Natural killer cell (primary cell): ENCODE results near the gene VEGFA. TPM values are rescaled to one million over a fixed set of nuclear protein-coding genes. Genes with fewer than 3 reads are reported as not detected.

Source experiments
- ATAC-seq, 3 donors: fragments of 150-1000 bp in 2 of 3; fragments of 200-7000 bp in 1 of 3; cut with Tn5 transposase; 1 replicate in 1 of 3; 2 replicates in 2 of 3; pipeline ENCODE4 v1.10.0; 2021; ENCODE audit warnings: mild to moderate bottlenecking in 2 of 3, moderate library complexity in 2 of 3
- DNase-seq, 2 donors: peaks; one replicate each; pipeline versions ENCODE4 v3.0.0 to v3.0.0-alpha.2; 2013 to 2021; ENCODE audit warnings: mixed read lengths in 1 of 2
- H3K27ac ChIP-seq: one replicate; pipeline ENCODE4 v1.5.1; 2013; ENCODE audit warnings: mild to moderate bottlenecking, low read length
- H3K27me3 ChIP-seq: one replicate; pipeline ENCODE4 v1.6.1; 2013; ENCODE audit warnings: low read length; ENCODE audit not compliant: control insufficient read depth, insufficient read depth
- H3K36me3 ChIP-seq: one replicate; pipeline ENCODE4 v1.6.1; 2013; ENCODE audit warnings: low read length; ENCODE audit not compliant: control insufficient read depth, insufficient read depth
- H3K4me1 ChIP-seq: one replicate; pipeline ENCODE4 v1.6.1; 2013; ENCODE audit warnings: low read length; ENCODE audit not compliant: control insufficient read depth, insufficient read depth
- H3K4me3 ChIP-seq: one replicate; pipeline ENCODE4 v1.5.1; 2013; ENCODE audit warnings: low read length
- H3K9me3 ChIP-seq: one replicate; pipeline ENCODE4 v1.6.1; 2013; ENCODE audit warnings: low read length; ENCODE audit not compliant: control insufficient read depth, insufficient read depth
- H3K27ac Mint-ChIP-seq, 2 donors: one replicate each; pipeline ENCODE4 v1.8.0; 2022; ENCODE audit warnings: mild to moderate bottlenecking in 2 of 2, mixed read lengths in 2 of 2, moderate library complexity in 1 of 2
- H3K27me3 Mint-ChIP-seq, 2 donors: one replicate each; pipeline ENCODE4 v1.8.0; 2022; ENCODE audit warnings: low read depth in 2 of 2, mixed read lengths in 2 of 2
- H3K36me3 Mint-ChIP-seq: one replicate; pipeline ENCODE4 v1.8.0; 2022; ENCODE audit warnings: mixed read lengths
- H3K4me1 Mint-ChIP-seq, 2 donors: one replicate each; pipeline ENCODE4 v1.8.0; 2022; ENCODE audit warnings: mixed read lengths in 2 of 2
- H3K4me3 Mint-ChIP-seq: one replicate; pipeline ENCODE4 v1.8.0; 2022; ENCODE audit warnings: mild to moderate bottlenecking, moderate library complexity, mixed read lengths
- H3K9me3 Mint-ChIP-seq, 2 donors: one replicate each; pipeline ENCODE4 v1.8.0; 2022; ENCODE audit warnings: mixed read lengths in 2 of 2
- CTCF ChIP-seq: fragments of 200-600 bp; IDR thresholded peaks from one replicate; pipeline ENCODE4 v1.8.0; 2022; ENCODE audit warnings: antibody characterized with exemption
- WGBS: methylation state at CpG from one replicate; pipeline ENCODE4 v1.1.7; 2013; ENCODE audit warnings: missing lambda C conversion rate; ENCODE audit not compliant: insufficient coverage; 5-methylcytosine and 5-hydroxymethylcytosine counted together
- intact Hi-C: fragments of 100-400 bp; cut with micrococcal nuclease; formaldehyde crosslinking; loops from one replicate; pipeline ENCODE4 v1.14.2; 2022
- total RNA-seq, 4 donors: library from RNA; stranded (reverse); fragments of 120-200 nt in 1 of 4; gene quantifications; one replicate each; pipeline versions ENCODE4 v1.2.3 to v1.2.4, GENCODE V29; 2013 to 2022

VEGFA gene
- total RNA-seq, 3 donors from 2014 or later (not counting 1 experiment from before 2014, with no cell fraction given) = 3.6 to 27.5 (median 3.7) TPM

DNA sequence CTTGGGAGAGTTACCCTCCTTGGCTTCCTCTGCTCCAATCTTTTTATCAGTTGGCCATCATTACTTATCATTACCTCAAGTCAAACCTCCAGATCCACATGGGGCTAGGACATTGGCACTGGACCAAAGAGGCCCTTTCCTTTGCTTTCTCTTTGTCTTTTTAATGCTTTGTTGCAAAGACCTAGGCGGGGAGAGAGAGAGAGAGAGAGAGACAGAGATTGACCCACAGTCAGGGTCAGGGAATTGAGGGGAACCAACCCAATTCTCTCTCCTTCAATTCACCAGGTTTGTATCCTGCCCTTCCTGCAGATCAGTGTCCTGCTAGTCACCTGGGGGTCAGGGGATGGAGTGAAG lies 3.5 kb upstream of the VEGFA start:
- intact Hi-C loops = no loop called here
- no peaks in the 10 kb centered on the region for H3K36me3 Mint-ChIP-seq
- Histone ChIP-seq H3K4me3 (no peak overlapping the region), H3K36me3 (no peaks in the 10 kb centered on the region), H3K27ac (no peak overlapping the region), H3K27me3 (no peaks in the 10 kb centered on the region), H3K9me3 (no peaks in the 10 kb centered on the region), H3K4me1 (peaks cover 16% of the 10 kb centered on the region)
- WGBS = no CpG with 5 or more reads among the region's 1 CpG
- no peak overlapping the region for H3K4me3 Mint-ChIP-seq
- DNase-seq (no peak), ATAC-seq (no peak)
- no peak overlapping the region for H3K27ac Mint-ChIP-seq
- no peak for TF ChIP-seq CTCF
- peaks cover 6 to 13% of the 10 kb centered on the region in 2 donors for H3K4me1 Mint-ChIP-seq
- H3K9me3 Mint-ChIP-seq = no peaks in the 10 kb centered on the region
- peaks cover 0 to 19% of the 10 kb centered on the region in 2 donors for H3K27me3 Mint-ChIP-seq

DNA sequence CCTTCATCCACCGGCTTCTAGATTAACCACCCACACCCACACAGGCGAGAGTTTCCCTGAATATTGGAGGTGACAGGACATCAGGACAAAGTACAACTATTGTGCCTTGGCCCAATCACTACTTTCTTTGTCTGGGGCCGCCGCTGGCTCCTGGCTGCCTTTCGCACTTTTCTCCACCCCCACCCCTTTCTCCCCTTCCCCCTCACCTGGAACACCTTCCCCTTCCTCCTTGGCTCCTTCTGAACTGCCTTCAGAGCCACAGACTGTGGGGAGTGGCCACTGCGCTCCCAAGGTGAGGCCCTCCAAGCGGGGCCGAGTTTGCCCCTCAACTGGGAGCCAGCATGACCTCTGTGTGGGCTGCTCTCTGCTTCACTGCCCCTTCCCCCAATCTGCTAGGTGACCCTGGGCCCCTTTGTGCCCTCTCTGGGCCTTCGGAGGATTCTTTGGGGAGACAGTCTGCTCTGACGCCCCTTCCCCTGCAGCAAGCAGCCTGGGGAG lies 3.0 kb upstream of the VEGFA start:
- no peak for ATAC-seq
- H3K27ac Mint-ChIP-seq = no peak overlapping the region
- intact Hi-C loops = no loop called here
- no peaks in the 10 kb centered on the region for H3K36me3 ChIP-seq
- 95% methylated on average over 10 of the region's 10 CpGs for WGBS
- TF ChIP-seq CTCF = no peak
- H3K9me3 Mint-ChIP-seq = no peaks in the 10 kb centered on the region
- H3K4me3 ChIP-seq = no peak overlapping the region
- H3K27me3 Mint-ChIP-seq = peaks cover 0 to 20% of the 10 kb centered on the region in 2 donors
- peaks cover 4% of the 10 kb centered on the region for H3K27me3 ChIP-seq
- no peaks in the 10 kb centered on the region for H3K36me3 Mint-ChIP-seq
- no peak overlapping the region for H3K4me3 Mint-ChIP-seq
- H3K27ac ChIP-seq = no peak overlapping the region
- no peak for DNase-seq
- H3K9me3 ChIP-seq = no peaks in the 10 kb centered on the region
- H3K4me1 Mint-ChIP-seq = peaks cover 6 to 14% of the 10 kb centered on the region in 2 donors
- H3K4me1 ChIP-seq = peaks cover 20% of the 10 kb centered on the region

DNA sequence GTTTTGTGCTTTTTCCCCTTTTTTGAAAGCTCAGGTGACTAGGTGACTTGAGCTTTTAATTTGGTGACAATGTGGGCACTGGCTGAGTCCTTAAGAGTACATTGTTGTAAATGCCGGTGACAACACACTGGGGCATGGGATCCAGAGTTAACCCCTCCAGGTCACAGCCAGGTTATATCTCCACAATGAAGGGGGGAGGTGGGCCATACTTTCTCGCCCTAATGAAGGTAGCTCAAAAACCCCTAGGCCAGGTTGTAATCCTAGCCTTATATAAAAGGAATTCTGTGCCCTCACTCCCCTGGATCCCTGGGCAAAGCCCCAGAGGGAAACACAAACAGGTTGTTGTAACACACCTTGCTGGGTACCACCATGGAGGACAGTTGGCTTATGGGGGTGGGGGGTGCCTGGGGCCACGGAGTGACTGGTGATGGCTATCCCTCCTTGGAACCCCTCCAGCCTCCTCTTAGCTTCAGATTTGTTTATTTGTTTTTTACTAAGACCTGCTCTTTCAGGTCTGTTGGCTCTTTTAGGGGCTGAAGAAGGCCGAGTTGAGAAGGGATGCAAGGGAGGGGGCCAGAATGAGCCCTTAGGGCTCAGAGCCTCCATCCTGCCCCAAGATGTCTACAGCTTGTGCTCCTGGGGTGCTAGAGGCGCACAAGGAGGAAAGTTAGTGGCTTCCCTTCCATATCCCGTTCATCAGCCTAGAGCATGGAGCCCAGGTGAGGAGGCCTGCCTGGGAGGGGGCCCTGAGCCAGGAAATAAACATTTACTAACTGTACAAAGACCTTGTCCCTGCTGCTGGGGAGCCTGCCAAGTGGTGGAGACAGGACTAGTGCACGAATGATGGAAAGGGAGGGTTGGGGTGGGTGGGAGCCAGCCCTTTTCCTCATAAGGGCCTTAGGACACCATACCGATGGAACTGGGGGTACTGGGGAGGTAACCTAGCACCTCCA lies 2.2 kb upstream of the VEGFA start:
- ATAC-seq = no peak
- Histone ChIP-seq H3K27ac (no peak overlapping the region), H3K4me1 (peaks cover 26% of the 10 kb centered on the region), H3K4me3 (no peak overlapping the region), H3K36me3 (no peaks in the 10 kb centered on the region), H3K27me3 (peaks cover 10% of the 10 kb centered on the region), H3K9me3 (no peaks in the 10 kb centered on the region)
- WGBS = 86% methylated on average over 6 of the region's 8 CpGs
- Mint-ChIP-seq H3K9me3 (no peaks in the 10 kb centered on the region), H3K36me3 (no peaks in the 10 kb centered on the region), H3K4me1 (peaks cover 10 to 18% of the 10 kb centered on the region in 2 donors), H3K27ac (no peak overlapping the region), H3K4me3 (no peak overlapping the region), H3K27me3 (peaks cover 0 to 23% of the 10 kb centered on the region in 2 donors)
- intact Hi-C loops = loop anchor here (2.0 kb wide), 2 partner anchors 43 to 73 kb away; no protein-coding TSS in a partner anchor
- TF ChIP-seq CTCF = no peak
- no peak for DNase-seq
